LNCAP (cell line): ENCODE data around the gene AKT1S1.

Source experiments
- CTCF ChIP-seq: fragments of 450-650 bp; IDR thresholded peaks from 2 replicates; pipeline ENCODE4 v1.5.1; 2017; ENCODE audit warnings: mild to moderate bottlenecking

AKT1S1 gene

GRCh38 chr19:49824662-49825061 is 52.5 kb downstream of the AKT1S1 start:
- no peak for TF ChIP-seq CTCF

- TF ChIP-seq CTCF, result no peak
Observed at GRCh38 chr19:49823472-49823871, 53.7 kb downstream of the AKT1S1 start.

- TF ChIP-seq CTCF, result no peak
Observed at GRCh38 chr19:49820125-49820524, 57.0 kb downstream of the AKT1S1 start.
